Dedifferentiated amniotic fluid mesenchymal stem cell (primary cell): ENCODE results near the gene GABRG3.

ENCODE experiments used
- DNase-seq: peaks from one replicate; pipeline ENCODE4 v3.0.0-alpha.2; 2016; ENCODE audit errors: extremely low spot score

Gene GABRG3

GRCh38 chr15:27499191-27499590, 528.2 kb downstream of the GABRG3 start:
- DNase-seq = no peak

GRCh38 chr15:27499719-27500118, 528.7 kb downstream of the GABRG3 start:
- no peak for DNase-seq

GRCh38 chr15:27500206-27500605, 529.2 kb downstream of the GABRG3 start:
- DNase-seq = no peak

GRCh38 chr15:27506752-27507151, 535.8 kb downstream of the GABRG3 start:
- DNase-seq = no peak

- no peak for DNase-seq
These were observed 538.0 kb downstream of the GABRG3 start for GRCh38 chr15:27509014-27509413.

- no peak for DNase-seq
These were observed 541.5 kb downstream of the GABRG3 start for GRCh38 chr15:27512281-27513001.

GRCh38 chr15:27514526-27514925, 543.5 kb downstream of the GABRG3 start:
- no peak for DNase-seq

- no peak for DNase-seq
These were observed 556.6 kb downstream of the GABRG3 start for GRCh38 chr15:27527490-27528067.

- DNase-seq = no peak
These were observed 558.4 kb downstream of the GABRG3 start for GRCh38 chr15:27529399-27529798.

- DNase-seq = no peak
These were observed 560.0 kb downstream of the GABRG3 start for GRCh38 chr15:27530994-27531393.

- no peak for DNase-seq
These were observed 561.4 kb downstream of the GABRG3 start for GRCh38 chr15:27532358-27532757.

GRCh38 chr15:27535445-27536129, 564.6 kb downstream of the GABRG3 start:
- no peak for DNase-seq

- no peak for DNase-seq
These were observed 567.3 kb downstream of the GABRG3 start for GRCh38 chr15:27538325-27538724.

- no peak for DNase-seq
These were observed 570.6 kb downstream of the GABRG3 start for GRCh38 chr15:27541581-27541980.

- no peak for DNase-seq
These were observed 574.7 kb downstream of the GABRG3 start for GRCh38 chr15:27545494-27546255.

GRCh38 chr15:27549746-27550145, 578.8 kb downstream of the GABRG3 start:
- DNase-seq = no peak

- no peak for DNase-seq
These were observed 579.7 kb downstream of the GABRG3 start for GRCh38 chr15:27550635-27551034.

- DNase-seq = no peak
These were observed 590.8 kb downstream of the GABRG3 start for GRCh38 chr15:27561816-27562215.

- DNase-seq = no peak
These were observed 592.9 kb downstream of the GABRG3 start for GRCh38 chr15:27563765-27564370.

GRCh38 chr15:27564656-27565055, 593.7 kb downstream of the GABRG3 start:
- no peak for DNase-seq

GRCh38 chr15:27570746-27571145, 599.8 kb downstream of the GABRG3 start:
- DNase-seq = no peak
